ENCODE measurements around the gene USHBP1. TPM values are rescaled to one million over a fixed set of nuclear protein-coding genes. Genes with fewer than 3 reads are reported as not detected.

USHBP1 gene
- total RNA-seq, 1 experiment from 2014 or later = 0.26 TPM

DNA sequence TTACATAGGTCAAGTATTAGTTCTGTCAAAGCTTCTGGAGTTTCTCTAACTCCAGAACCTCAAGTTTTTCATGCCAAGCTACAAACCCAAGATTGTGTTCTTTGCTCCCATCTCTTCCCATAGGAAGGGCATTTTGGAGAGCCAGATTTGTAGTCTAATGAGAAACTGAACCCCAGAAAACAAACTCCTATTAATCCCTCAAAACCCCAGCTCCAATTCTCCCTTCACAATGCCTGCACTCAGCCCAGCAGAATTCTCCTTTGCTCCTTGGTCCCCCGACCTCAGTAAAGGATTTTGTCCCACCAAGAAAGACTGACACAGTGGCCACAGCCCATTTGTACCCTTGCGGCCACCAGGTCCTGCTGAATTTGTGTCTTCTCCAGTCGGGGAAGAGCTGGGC is 8.4 kb downstream of the USHBP1 start:
- DNase-seq = no peak
- intact Hi-C loops (cut with micrococcal nuclease; ENCODE audit: unreplicated experiment) = no loop called here
- Mint-ChIP-seq H3K36me3 (ENCODE audit: insufficient read depth, unreplicated experiment) (no peaks in the 10 kb centered on the region), H3K27me3 (ENCODE audit: unreplicated experiment) (no peaks in the 10 kb centered on the region), H3K27ac (ENCODE audit: unreplicated experiment) (no peak overlapping the region), H3K9me3 (ENCODE audit: low read depth, unreplicated experiment) (no peaks in the 10 kb centered on the region), H3K4me1 (ENCODE audit: low read depth, unreplicated experiment) (peaks cover 16% of the 10 kb centered on the region), H3K4me3 (ENCODE audit: low read depth, unreplicated experiment) (no peak overlapping the region)
- TF ChIP-seq, protein P1, sequence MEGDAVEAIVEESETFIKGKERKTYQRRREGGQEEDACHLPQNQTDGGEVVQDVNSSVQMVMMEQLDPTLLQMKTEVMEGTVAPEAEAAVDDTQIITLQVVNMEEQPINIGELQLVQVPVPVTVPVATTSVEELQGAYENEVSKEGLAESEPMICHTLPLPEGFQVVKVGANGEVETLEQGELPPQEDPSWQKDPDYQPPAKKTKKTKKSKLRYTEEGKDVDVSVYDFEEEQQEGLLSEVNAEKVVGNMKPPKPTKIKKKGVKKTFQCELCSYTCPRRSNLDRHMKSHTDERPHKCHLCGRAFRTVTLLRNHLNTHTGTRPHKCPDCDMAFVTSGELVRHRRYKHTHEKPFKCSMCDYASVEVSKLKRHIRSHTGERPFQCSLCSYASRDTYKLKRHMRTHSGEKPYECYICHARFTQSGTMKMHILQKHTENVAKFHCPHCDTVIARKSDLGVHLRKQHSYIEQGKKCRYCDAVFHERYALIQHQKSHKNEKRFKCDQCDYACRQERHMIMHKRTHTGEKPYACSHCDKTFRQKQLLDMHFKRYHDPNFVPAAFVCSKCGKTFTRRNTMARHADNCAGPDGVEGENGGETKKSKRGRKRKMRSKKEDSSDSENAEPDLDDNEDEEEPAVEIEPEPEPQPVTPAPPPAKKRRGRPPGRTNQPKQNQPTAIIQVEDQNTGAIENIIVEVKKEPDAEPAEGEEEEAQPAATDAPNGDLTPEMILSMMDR (IDR thresholded peaks at IDR 0.05; ENCODE audit: unreplicated experiment) = no peak
- CTCF ChIA-PET = interaction anchor here (0.6 kb wide), 1 partner anchor 52 kb away, joined by 4 read pairs; no protein-coding TSS in a partner anchor
- BruUV-seq (replicated peaks) = no TSS peak

DNA sequence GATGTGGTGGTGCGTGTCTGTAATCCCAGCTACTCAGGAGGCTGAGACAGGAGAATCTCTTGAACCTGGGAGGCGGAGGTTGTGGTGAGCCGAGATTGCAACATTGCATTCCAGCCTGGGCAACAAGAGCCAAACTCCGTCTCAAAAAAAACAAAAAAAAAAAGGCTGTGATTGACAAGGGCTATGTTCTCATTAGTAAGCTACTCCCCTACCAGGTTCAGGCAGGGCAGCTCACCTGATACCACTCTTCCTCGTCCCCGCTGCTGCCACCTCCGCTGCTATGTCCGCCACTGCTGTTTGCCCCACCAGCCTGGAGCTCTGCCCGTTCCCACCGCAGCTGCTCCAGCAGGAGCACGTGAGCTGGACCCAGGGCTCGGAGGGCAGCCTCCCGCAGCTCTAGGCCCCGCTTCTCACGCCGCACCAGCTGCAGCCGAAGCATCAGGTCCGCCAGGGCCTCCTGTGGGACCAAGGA is 9.4 kb downstream of the USHBP1 start:
- Mint-ChIP-seq H3K27me3 (ENCODE audit: unreplicated experiment) (no peaks in the 10 kb centered on the region), H3K9me3 (ENCODE audit: low read depth, unreplicated experiment) (no peaks in the 10 kb centered on the region), H3K36me3 (ENCODE audit: insufficient read depth, unreplicated experiment) (no peaks in the 10 kb centered on the region), H3K4me1 (ENCODE audit: low read depth, unreplicated experiment) (peaks cover 8% of the 10 kb centered on the region), H3K4me3 (ENCODE audit: low read depth, unreplicated experiment) (no peak overlapping the region), H3K27ac (ENCODE audit: unreplicated experiment) (peak overlapping the region; percentile 42)
- TF ChIP-seq, protein P1 (IDR thresholded peaks at IDR 0.05; ENCODE audit: unreplicated experiment) = no peak
- CTCF ChIA-PET = interaction anchor here (0.7 kb wide), 1 partner anchor 1010 kb away, joined by 4 read pairs; no protein-coding TSS in a partner anchor
- intact Hi-C loops (cut with micrococcal nuclease; ENCODE audit: unreplicated experiment) = no loop called here
- peak; percentile 40 for DNase-seq
- no TSS peak for BruUV-seq (replicated peaks)

- no TSS peak for BruUV-seq (replicated peaks)
- DNase-seq = no peak
- TF ChIP-seq, protein P1 (IDR thresholded peaks at IDR 0.05; ENCODE audit: unreplicated experiment) = no peak
- no peaks in the 10 kb centered on the region for H3K36me3 Mint-ChIP-seq (ENCODE audit: insufficient read depth, unreplicated experiment)
- H3K4me3 Mint-ChIP-seq (ENCODE audit: low read depth, unreplicated experiment) = no peak overlapping the region
- intact Hi-C loops (cut with micrococcal nuclease; ENCODE audit: unreplicated experiment) = no loop called here
- CTCF ChIA-PET = interaction anchor here (0.7 kb wide), 1 partner anchor 1009 kb away, joined by 4 read pairs; no protein-coding TSS in a partner anchor
- H3K4me1 Mint-ChIP-seq (ENCODE audit: low read depth, unreplicated experiment) = peaks cover 11% of the 10 kb centered on the region
- no peak overlapping the region for H3K27ac Mint-ChIP-seq (ENCODE audit: unreplicated experiment)
- H3K9me3 Mint-ChIP-seq (ENCODE audit: low read depth, unreplicated experiment) = no peaks in the 10 kb centered on the region
- no peaks in the 10 kb centered on the region for H3K27me3 Mint-ChIP-seq (ENCODE audit: unreplicated experiment)
Measured at GRCh38 chr19:17254636-17255035, 9.9 kb downstream of the USHBP1 start.

DNA sequence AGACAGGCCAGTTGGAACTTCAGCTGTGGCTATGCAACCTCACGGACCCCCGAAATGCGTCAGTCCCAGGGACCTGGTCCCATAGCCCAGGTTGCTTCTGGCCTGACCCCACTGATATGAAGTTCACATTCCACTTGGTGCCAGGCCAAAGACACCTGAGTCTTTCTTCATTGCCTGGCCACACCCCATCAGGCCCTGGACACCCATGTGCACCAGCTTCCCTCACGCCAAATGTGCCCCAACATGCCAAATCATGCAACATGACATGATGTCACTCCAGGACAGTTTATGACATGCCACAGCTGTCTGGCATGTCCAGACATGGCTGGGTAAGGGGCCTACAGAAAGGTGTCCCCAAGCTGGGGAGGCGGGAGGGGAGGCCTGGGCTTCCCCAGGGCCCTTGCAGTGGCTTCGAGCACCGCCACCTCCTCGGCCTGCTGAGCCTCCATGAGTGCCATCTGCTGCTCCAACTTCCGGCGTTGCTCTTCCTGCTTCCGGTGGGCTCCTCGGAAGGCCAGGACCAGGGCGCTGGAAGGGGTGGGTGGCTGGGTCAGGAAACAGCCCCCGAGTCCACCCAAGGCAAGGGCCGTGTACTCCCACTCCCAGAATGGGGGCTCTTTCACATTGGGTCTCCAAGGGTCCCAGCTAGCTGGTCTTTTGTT is 14.5 kb downstream of the USHBP1 start:
- peaks cover 14% of the 10 kb centered on the region for H3K36me3 Mint-ChIP-seq (ENCODE audit: insufficient read depth, unreplicated experiment)
- CTCF ChIA-PET = no interaction called here
- no peaks in the 10 kb centered on the region for H3K27me3 Mint-ChIP-seq (ENCODE audit: unreplicated experiment)
- no peak overlapping the region for H3K4me3 Mint-ChIP-seq (ENCODE audit: low read depth, unreplicated experiment)
- H3K4me1 Mint-ChIP-seq (ENCODE audit: low read depth, unreplicated experiment) = peaks cover 41% of the 10 kb centered on the region
- no peaks in the 10 kb centered on the region for H3K9me3 Mint-ChIP-seq (ENCODE audit: low read depth, unreplicated experiment)
- no peak for DNase-seq
- TF ChIP-seq, protein P1 (IDR thresholded peaks at IDR 0.05; ENCODE audit: unreplicated experiment) = no peak
- intact Hi-C loops (cut with micrococcal nuclease; ENCODE audit: unreplicated experiment) = no loop called here
- no peak overlapping the region for H3K27ac Mint-ChIP-seq (ENCODE audit: unreplicated experiment)
- no TSS peak for BruUV-seq (replicated peaks)
